Measurements from ENCODE around the gene RUFY1. TPM values are rescaled to one million over a fixed set of nuclear protein-coding genes. Genes with fewer than 3 reads are reported as not detected.
"Not testable (repeated sequence)": the region's sequence is repeated elsewhere in the genome, so short reads cannot be mapped to it uniquely, and the experiment has no call there.

The RUFY1 gene
- total RNA-seq, 1 experiment from 2014 or later, result 64.7 TPM

DNA sequence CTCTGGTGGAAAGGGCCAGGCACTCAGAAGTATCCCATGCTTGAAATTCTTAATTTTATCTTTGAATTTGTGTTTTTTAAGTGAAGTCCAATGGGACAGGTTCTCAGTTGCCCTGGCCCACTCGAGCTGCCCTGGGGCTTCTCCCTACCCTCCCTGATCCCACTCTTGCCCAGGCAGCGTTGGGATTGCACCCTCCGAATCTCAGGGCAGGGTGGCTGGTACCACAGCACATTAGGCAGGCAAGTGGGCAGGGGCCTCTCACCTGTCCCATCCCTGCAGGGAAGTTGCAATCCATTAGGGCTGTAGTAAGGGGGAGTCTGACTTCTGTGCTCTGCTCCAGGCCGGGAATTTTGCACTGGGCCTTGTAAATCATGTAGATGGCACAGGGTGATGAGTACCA lies 2.7 kb downstream of the RUFY1 start:
- Mint-ChIP-seq H3K27ac (ENCODE audit: low read depth, unreplicated experiment) (no peak overlapping the region), H3K27me3 (ENCODE audit: insufficient read depth, unreplicated experiment) (no peaks in the 10 kb centered on the region), H3K36me3 (ENCODE audit: insufficient read depth, unreplicated experiment) (peaks cover 36% of the 10 kb centered on the region), H3K4me1 (ENCODE audit: insufficient read depth, unreplicated experiment) (peaks cover 18% of the 10 kb centered on the region), H3K9me3 (ENCODE audit: unreplicated experiment) (no peaks in the 10 kb centered on the region), H3K4me3 (ENCODE audit: unreplicated experiment) (no peak overlapping the region)
- intact Hi-C loops (cut with micrococcal nuclease), result loop anchor here (10.0 kb wide), 1 partner anchor 928 kb away; the partner anchor contains the start of gene CLK4
- DNase-seq (ENCODE audit: unreplicated experiment), result no peak
- no TSS peak for BruUV-seq (replicated peaks)
- TF ChIP-seq, protein P1, sequence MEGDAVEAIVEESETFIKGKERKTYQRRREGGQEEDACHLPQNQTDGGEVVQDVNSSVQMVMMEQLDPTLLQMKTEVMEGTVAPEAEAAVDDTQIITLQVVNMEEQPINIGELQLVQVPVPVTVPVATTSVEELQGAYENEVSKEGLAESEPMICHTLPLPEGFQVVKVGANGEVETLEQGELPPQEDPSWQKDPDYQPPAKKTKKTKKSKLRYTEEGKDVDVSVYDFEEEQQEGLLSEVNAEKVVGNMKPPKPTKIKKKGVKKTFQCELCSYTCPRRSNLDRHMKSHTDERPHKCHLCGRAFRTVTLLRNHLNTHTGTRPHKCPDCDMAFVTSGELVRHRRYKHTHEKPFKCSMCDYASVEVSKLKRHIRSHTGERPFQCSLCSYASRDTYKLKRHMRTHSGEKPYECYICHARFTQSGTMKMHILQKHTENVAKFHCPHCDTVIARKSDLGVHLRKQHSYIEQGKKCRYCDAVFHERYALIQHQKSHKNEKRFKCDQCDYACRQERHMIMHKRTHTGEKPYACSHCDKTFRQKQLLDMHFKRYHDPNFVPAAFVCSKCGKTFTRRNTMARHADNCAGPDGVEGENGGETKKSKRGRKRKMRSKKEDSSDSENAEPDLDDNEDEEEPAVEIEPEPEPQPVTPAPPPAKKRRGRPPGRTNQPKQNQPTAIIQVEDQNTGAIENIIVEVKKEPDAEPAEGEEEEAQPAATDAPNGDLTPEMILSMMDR (IDR thresholded peaks at IDR 0.05; ENCODE audit: unreplicated experiment), result no peak
- CTCF ChIA-PET, result interaction anchor here (0.5 to 0.7 kb wide), 2 partner anchors 8 to 174 kb away, joined by 3 read pairs; no protein-coding TSS in a partner anchor
- POLR2A ChIA-PET, result interaction anchor here (0.7 to 0.9 kb wide), 2 partner anchors 70 to 148 kb away, joined by 3 read pairs; partner anchors contain the start of gene HNRNPH1

DNA sequence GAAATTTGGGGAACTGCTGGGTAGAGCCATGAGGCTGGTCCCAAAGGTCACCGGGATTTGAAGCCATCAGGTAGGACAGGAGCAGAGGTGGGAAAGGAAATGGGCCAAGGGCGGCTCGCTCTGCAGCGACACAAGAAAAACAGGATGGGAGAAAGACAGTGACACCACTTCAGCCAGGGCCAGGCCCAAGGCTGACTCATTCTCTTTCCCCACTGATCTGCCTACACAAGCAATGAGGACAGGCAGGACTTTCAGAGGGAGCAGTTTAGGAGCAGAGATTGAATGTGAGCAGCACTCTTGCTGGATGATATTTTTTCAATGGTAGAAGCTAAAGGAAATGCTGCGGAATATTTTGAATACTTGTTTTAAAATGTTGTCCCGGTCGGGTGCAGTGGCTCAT lies 3.5 kb downstream of the RUFY1 start:
- TF ChIP-seq, protein P1 (IDR thresholded peaks at IDR 0.05; ENCODE audit: unreplicated experiment), result no peak
- no TSS peak for BruUV-seq (replicated peaks)
- Mint-ChIP-seq H3K27ac (ENCODE audit: low read depth, unreplicated experiment) (peak overlapping the region; percentile 88), H3K4me1 (ENCODE audit: insufficient read depth, unreplicated experiment) (peaks cover 25% of the 10 kb centered on the region), H3K27me3 (ENCODE audit: insufficient read depth, unreplicated experiment) (no peaks in the 10 kb centered on the region), H3K9me3 (ENCODE audit: unreplicated experiment) (no peaks in the 10 kb centered on the region), H3K4me3 (ENCODE audit: unreplicated experiment) (peak overlapping the region; percentile 52), H3K36me3 (ENCODE audit: insufficient read depth, unreplicated experiment) (peaks cover 36% of the 10 kb centered on the region)
- intact Hi-C loops (cut with micrococcal nuclease), result loop anchor here (10.0 kb wide), 1 partner anchor 929 kb away; the partner anchor contains the start of gene CLK4
- ChIA-PET POLR2A (interaction anchor here (0.7 to 1.3 kb wide), 4 partner anchors 68 to 1248 kb away, joined by 3 to 4 read pairs (median 3); partner anchors contain the start of gene MGAT1), CTCF (interaction anchor here (0.7 kb wide), 1 partner anchor 1002 kb away, joined by 3 read pairs; no protein-coding TSS in a partner anchor)
- peak; percentile 86 for DNase-seq (ENCODE audit: unreplicated experiment)

DNA sequence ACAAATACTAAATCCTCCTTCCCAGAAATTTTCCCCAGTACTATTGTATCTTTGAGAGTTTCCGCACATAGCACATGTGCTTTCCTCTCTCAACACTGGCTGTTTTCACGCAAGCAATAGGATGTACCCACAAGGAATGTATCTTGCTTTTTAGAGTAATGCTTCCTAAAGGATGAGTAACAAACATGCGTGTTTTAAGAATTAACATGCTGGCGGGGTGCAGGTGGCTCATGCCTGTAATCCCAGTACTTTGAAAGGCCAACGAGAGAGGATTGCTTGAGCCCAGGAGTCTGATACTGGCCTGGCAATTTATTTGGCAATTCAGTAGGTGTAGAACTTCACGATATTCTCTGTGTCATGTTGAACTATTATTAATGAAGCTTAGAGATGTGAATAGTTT lies 4.6 kb downstream of the RUFY1 start:
- TF ChIP-seq, protein P1 (IDR thresholded peaks at IDR 0.05; ENCODE audit: unreplicated experiment), result no peak
- ChIA-PET POLR2A (interaction anchor here (1.3 kb wide), 1 partner anchor 67 kb away, joined by 4 read pairs; no protein-coding TSS in a partner anchor), CTCF (interaction anchor here (0.5 to 0.6 kb wide), 2 partner anchors 15 to 547 kb away, joined by 3 to 5 read pairs; no protein-coding TSS in a partner anchor)
- Mint-ChIP-seq H3K27ac (ENCODE audit: low read depth, unreplicated experiment) (peak overlapping the region; percentile 88), H3K9me3 (ENCODE audit: unreplicated experiment) (no peaks in the 10 kb centered on the region), H3K4me3 (ENCODE audit: unreplicated experiment) (no peak overlapping the region), H3K4me1 (ENCODE audit: insufficient read depth, unreplicated experiment) (peaks cover 28% of the 10 kb centered on the region), H3K27me3 (ENCODE audit: insufficient read depth, unreplicated experiment) (no peaks in the 10 kb centered on the region), H3K36me3 (ENCODE audit: insufficient read depth, unreplicated experiment) (peaks cover 42% of the 10 kb centered on the region)
- DNase-seq (ENCODE audit: unreplicated experiment), result no peak
- no TSS peak for BruUV-seq (replicated peaks)
- intact Hi-C loops (cut with micrococcal nuclease), result loop anchor here (10.0 kb wide), 1 partner anchor 930 kb away; the partner anchor contains the start of gene CLK4

DNA sequence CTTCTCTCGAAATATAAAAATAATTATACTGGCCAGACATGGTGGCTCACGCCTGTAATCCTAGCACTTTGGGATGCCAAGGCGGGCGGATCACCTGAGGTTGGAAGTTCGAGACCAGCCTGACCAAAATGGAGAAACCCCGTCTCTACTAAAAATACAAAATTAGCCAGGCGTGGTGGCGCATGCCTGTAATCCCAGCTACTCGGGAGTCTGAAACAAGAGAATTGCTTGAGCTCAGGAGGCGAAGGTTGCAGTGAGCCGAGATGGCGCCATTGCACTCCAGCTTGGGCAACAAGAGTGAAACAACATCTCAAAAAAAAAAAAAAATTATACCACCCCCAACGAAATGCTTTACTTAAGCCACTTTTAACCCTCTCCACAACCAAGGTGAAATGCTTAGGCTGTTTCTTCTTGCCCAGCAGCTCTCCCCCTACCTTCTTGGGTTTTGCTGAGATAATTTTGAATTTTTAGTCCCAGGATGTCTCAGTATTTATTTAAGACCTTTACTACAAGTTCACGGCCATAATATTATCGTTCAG lies 8.0 kb downstream of the RUFY1 start:
- not testable (repeated sequence) for H3K9me3 Mint-ChIP-seq (ENCODE audit: unreplicated experiment); DNase-seq (ENCODE audit: unreplicated experiment); H3K27me3 Mint-ChIP-seq (ENCODE audit: insufficient read depth, unreplicated experiment); BruUV-seq (replicated peaks)
- POLR2A ChIA-PET, result interaction anchor here (0.6 to 4.3 kb wide), 24 partner anchors 7 to 1412 kb away, joined by 3 to 72 read pairs (median 7); partner anchors contain the start of genes CLK4, HNRNPH1, MAML1 and RUFY1
- peaks cover 62% of the 10 kb centered on the region for H3K36me3 Mint-ChIP-seq (ENCODE audit: insufficient read depth, unreplicated experiment)
- peak overlapping the region; percentile 98 for H3K27ac Mint-ChIP-seq (ENCODE audit: low read depth, unreplicated experiment)
- H3K4me3 Mint-ChIP-seq (ENCODE audit: unreplicated experiment), result peak overlapping the region; percentile 98
- peaks cover 29% of the 10 kb centered on the region for H3K4me1 Mint-ChIP-seq (ENCODE audit: insufficient read depth, unreplicated experiment)
- intact Hi-C loops (cut with micrococcal nuclease), result loop anchor here (2.0 to 10.0 kb wide), 2 partner anchors 166 to 934 kb away; partner anchors contain the start of gene CLK4
- CTCF ChIA-PET, result interaction anchor here (0.6 to 1.0 kb wide), 3 partner anchors 28 to 1354 kb away, joined by 3 to 5 read pairs (median 3); partner anchors contain the start of gene HNRNPAB

Measured in MCF 10A (cell line).